GM13977 (cell line): ENCODE data around the gene SSH2.

Experiments used
- DNase-seq: peaks from one replicate; pipeline ENCODE4 v3.0.0; 2012; ENCODE audit warnings: low spot score
- CTCF ChIP-seq: IDR thresholded peaks from 2 replicates; pipeline ENCODE4 v1.5.1; 2012; ENCODE audit warnings: mild to moderate bottlenecking, control low read depth; ENCODE audit not compliant: insufficient read depth; ENCODE audit errors: extremely low read depth, missing control alignments
- in situ Hi-C: fragments of 300-500 bp; cut with MboI; formaldehyde crosslinking; loops from one replicate; pipeline ENCODE4 v1.12.0; 2022; ENCODE audit warnings: low sequenced_read_pairs, low pct_unique_long_range_greater_than_20kb, mixed read lengths, inconsistent platforms; ENCODE audit not compliant: unreplicated experiment

Gene SSH2

GRCh38 chr17:29748400-29748799 is 181.6 kb downstream of the SSH2 start:
- TF ChIP-seq CTCF = no peak
- DNase-seq = no peak
- in situ Hi-C loops = no loop called here

GRCh38 chr17:29747660-29748059 is 182.4 kb downstream of the SSH2 start:
- in situ Hi-C loops = no loop called here
- no peak for DNase-seq
- no peak for TF ChIP-seq CTCF

- DNase-seq = no peak
- TF ChIP-seq CTCF = no peak
- in situ Hi-C loops = no loop called here
Observed at GRCh38 chr17:29746669-29747068, 183.4 kb downstream of the SSH2 start.

GRCh38 chr17:29744121-29744520 is 185.9 kb downstream of the SSH2 start:
- in situ Hi-C loops = no loop called here

GRCh38 chr17:29742210-29742513 is 187.9 kb downstream of the SSH2 start:
- no peak for DNase-seq
- no peak for TF ChIP-seq CTCF
- in situ Hi-C loops = no loop called here

More at GRCh38 chr17:29744121-29744520, 185.9 kb downstream of the SSH2 start:
- no peak for TF ChIP-seq CTCF
- no peak for DNase-seq

GRCh38 chr17:29740017-29740416 is 190.0 kb downstream of the SSH2 start:
- no peak for DNase-seq
- in situ Hi-C loops = no loop called here
- no peak for TF ChIP-seq CTCF

- DNase-seq = no peak
- in situ Hi-C loops = no loop called here
- TF ChIP-seq CTCF = no peak
Observed at GRCh38 chr17:29734640-29735039, 195.4 kb downstream of the SSH2 start.
